Osteoblast (primary cell): ENCODE results near the gene FAM117A. TPM values are rescaled to one million over a fixed set of nuclear protein-coding genes. Genes with fewer than 3 reads are reported as not detected.

Source experiments
- DNase-seq: peaks from one replicate; pipeline ENCODE4 v3.0.0; 2011; ENCODE audit warnings: low spot score, mixed read lengths; ENCODE audit not compliant: insufficient read length; ENCODE audit errors: missing footprints
- H2AFZ ChIP-seq: 2 replicates; pipeline ENCODE4 v1.6.0; 2011; ENCODE audit warnings: mild to moderate bottlenecking, low read length
- H3K27ac ChIP-seq: 2 replicates; pipeline ENCODE4 v1.5.1; 2011; ENCODE audit warnings: mild to moderate bottlenecking, low read depth, low read length, moderate library complexity
- H3K27me3 ChIP-seq: 2 replicates; pipeline ENCODE4 v1.6.0; 2012; ENCODE audit warnings: mild to moderate bottlenecking, control low read depth, inconsistent platforms, low read length, moderate library complexity; ENCODE audit not compliant: insufficient read depth
- H3K36me3 ChIP-seq: 2 replicates; pipeline ENCODE4 v1.5.1; 2011; ENCODE audit warnings: mild to moderate bottlenecking, low read length, control low read depth, moderate library complexity; ENCODE audit not compliant: insufficient read depth
- H3K4me1 ChIP-seq: 2 replicates; pipeline ENCODE4 v1.5.1; 2011; ENCODE audit warnings: mild to moderate bottlenecking, low read length, control low read depth, moderate library complexity; ENCODE audit not compliant: insufficient read depth
- H3K4me2 ChIP-seq: 2 replicates; pipeline ENCODE4 v1.6.0; 2011; ENCODE audit warnings: mild to moderate bottlenecking, low read length; ENCODE audit not compliant: insufficient read depth
- H3K4me3 ChIP-seq: fragments of 200-600 bp; sonication (generic); 3 replicates; pipeline ENCODE4 v1.5.1; 2012; ENCODE audit warnings: mild to moderate bottlenecking, low read length, inconsistent platforms; ENCODE audit not compliant: insufficient read depth
- H3K79me2 ChIP-seq: 2 replicates; pipeline ENCODE4 v1.6.0; 2012; ENCODE audit warnings: mild to moderate bottlenecking, low read length, control low read depth, inconsistent platforms; ENCODE audit not compliant: insufficient read depth
- H3K9me3 ChIP-seq: 2 replicates; pipeline ENCODE4 v1.5.1; 2011; ENCODE audit warnings: low read depth, low read length, control low read depth
- H4K20me1 ChIP-seq: 2 replicates; pipeline ENCODE4 v1.6.0; 2012; ENCODE audit warnings: mild to moderate bottlenecking, low read length, control low read depth; ENCODE audit not compliant: insufficient read depth
- total RNA-seq: library from RNA; depleted of rRNA; stranded (reverse); fragments of >200 nt; gene quantifications from 2 replicates; pipeline ENCODE4 v1.2.3, GENCODE V29; 2012
- TF ChIP-seq, protein P1 (sequence below): IDR thresholded peaks from 2 replicates; pipeline ENCODE4 v1.5.1; 2011; ENCODE audit warnings: mild to moderate bottlenecking, low read depth, low read length, moderate library complexity; ENCODE audit errors: extremely low read depth

The FAM117A gene
- total RNA-seq, 1 donor, result 8.7 TPM

DNA sequence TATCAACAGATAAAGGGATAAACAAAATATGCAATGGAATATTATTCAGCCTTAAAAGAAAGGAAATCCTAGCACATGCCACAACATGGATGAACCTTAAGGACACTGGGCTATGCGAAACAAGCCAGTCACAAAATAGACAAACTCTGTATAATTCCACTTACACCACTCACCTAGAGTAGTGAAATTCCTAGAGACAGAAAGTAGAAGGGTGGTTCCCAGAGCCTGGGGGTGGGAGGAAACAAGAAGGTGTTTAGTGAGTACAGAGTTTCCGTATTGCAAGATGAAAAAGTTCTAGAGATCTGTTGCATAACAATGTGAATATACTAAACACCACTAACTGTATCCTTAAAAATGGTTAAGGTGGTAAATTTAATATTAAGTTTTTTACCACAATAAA, 96.1 kb downstream of the FAM117A start:
- Histone ChIP-seq H3K79me2 (peaks cover 84% of the 10 kb centered on the region), H3K4me3 (no peak overlapping the region), H3K36me3 (peaks cover 3% of the 10 kb centered on the region), H3K27ac (no peak overlapping the region), H3K27me3 (no peaks in the 10 kb centered on the region), H2AFZ (no peak overlapping the region), H3K4me2 (no peak overlapping the region), H3K4me1 (peaks cover 3% of the 10 kb centered on the region), H3K9me3 (no peaks in the 10 kb centered on the region), H4K20me1 (peaks cover 52% of the 10 kb centered on the region)
- TF ChIP-seq, protein P1, sequence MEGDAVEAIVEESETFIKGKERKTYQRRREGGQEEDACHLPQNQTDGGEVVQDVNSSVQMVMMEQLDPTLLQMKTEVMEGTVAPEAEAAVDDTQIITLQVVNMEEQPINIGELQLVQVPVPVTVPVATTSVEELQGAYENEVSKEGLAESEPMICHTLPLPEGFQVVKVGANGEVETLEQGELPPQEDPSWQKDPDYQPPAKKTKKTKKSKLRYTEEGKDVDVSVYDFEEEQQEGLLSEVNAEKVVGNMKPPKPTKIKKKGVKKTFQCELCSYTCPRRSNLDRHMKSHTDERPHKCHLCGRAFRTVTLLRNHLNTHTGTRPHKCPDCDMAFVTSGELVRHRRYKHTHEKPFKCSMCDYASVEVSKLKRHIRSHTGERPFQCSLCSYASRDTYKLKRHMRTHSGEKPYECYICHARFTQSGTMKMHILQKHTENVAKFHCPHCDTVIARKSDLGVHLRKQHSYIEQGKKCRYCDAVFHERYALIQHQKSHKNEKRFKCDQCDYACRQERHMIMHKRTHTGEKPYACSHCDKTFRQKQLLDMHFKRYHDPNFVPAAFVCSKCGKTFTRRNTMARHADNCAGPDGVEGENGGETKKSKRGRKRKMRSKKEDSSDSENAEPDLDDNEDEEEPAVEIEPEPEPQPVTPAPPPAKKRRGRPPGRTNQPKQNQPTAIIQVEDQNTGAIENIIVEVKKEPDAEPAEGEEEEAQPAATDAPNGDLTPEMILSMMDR, result no peak
- DNase-seq, result no peak

GRCh38 chr17:49664706-49665211, 99.2 kb downstream of the FAM117A start:
- Histone ChIP-seq H3K36me3 (peaks cover 5% of the 10 kb centered on the region), H3K79me2 (peaks cover 81% of the 10 kb centered on the region), H3K9me3 (no peaks in the 10 kb centered on the region), H2AFZ (no peak overlapping the region), H3K27me3 (no peaks in the 10 kb centered on the region), H3K4me2 (no peak overlapping the region), H4K20me1 (peaks cover 47% of the 10 kb centered on the region), H3K27ac (no peak overlapping the region), H3K4me3 (no peak overlapping the region), H3K4me1 (no peaks in the 10 kb centered on the region)
- TF ChIP-seq, protein P1, result no peak
- no peak for DNase-seq

Other genes with a start within 250 kb of the FAM117A start
- 1.8 and 3.3 TPM in 2 replicates for gene NXPH3, start 188.3 kb downstream of the FAM117A start, total RNA-seq
- 55.7 and 61.6 TPM in 2 replicates for gene SPOP, start 86.0 kb downstream of the FAM117A start, total RNA-seq
- gene SLC35B1, start 56.2 kb downstream of the FAM117A start, total RNA-seq, result 43.6 and 48.1 TPM in 2 replicates
- gene KAT7, start 24.6 kb upstream of the FAM117A start, total RNA-seq, result 50.7 and 51.4 TPM in 2 replicates
- gene TAC4, start 83.9 kb upstream of the FAM117A start, total RNA-seq, result not detected in 2 replicates
- under 0.01 TPM in 1 of 2 replicates, not detected in the other for gene DLX4, start 205.1 kb upstream of the FAM117A start, total RNA-seq
- 0.59 and 1.1 TPM in 2 replicates for gene DLX3, start 231.1 kb upstream of the FAM117A start, total RNA-seq